GM12878 (cell line): ENCODE results near the gene ZNF624. TPM values are rescaled to one million over a fixed set of nuclear protein-coding genes. Genes with fewer than 3 reads are reported as not detected.

Experiments
- ATF3 ChIP-seq: IDR thresholded peaks from 2 replicates; pipeline ENCODE4 v1.6.1; 2011; ENCODE audit warnings: low read depth, mild to moderate bottlenecking, low read length, moderate library complexity, borderline replicate concordance; ENCODE audit errors: extremely low read depth
- CHD4 ChIP-seq: fragments of 200-600 bp; sonication (generic); IDR thresholded peaks from 2 replicates; pipeline ENCODE4 v1.6.1; 2016; ENCODE audit warnings: mild to moderate bottlenecking
- E2F4 ChIP-seq: IDR thresholded peaks from 2 replicates; pipeline ENCODE4 v1.6.1; 2012; ENCODE audit warnings: low read depth, low read length, improper control_type of control experiment
- E4F1 ChIP-seq: fragments of 450-650 bp; IDR thresholded peaks from 2 replicates; pipeline ENCODE4 v1.6.1; 2018; ENCODE audit warnings: borderline replicate concordance, mild to moderate bottlenecking; ENCODE audit not compliant: partially characterized antibody
- EZH2 ChIP-seq: IDR thresholded peaks from 2 replicates; pipeline ENCODE4 v1.6.1; 2012; ENCODE audit warnings: low read depth, mild to moderate bottlenecking, control low read depth, inconsistent platforms, low read length, borderline replicate concordance; ENCODE audit not compliant: control insufficient read depth
- FOXM1 ChIP-seq: IDR thresholded peaks from 2 replicates; pipeline ENCODE4 v1.6.1; 2012; ENCODE audit warnings: low read depth, mild to moderate bottlenecking, inconsistent platforms, low read length, moderate library complexity
- IRF3 ChIP-seq: fragments of 450-650 bp; IDR thresholded peaks from 2 replicates; pipeline ENCODE4 v1.6.1; 2014; ENCODE audit warnings: mild to moderate bottlenecking
- POLR2AphosphoS2 ChIP-seq: IDR thresholded peaks from 2 replicates; pipeline ENCODE4 v1.6.1; 2011; ENCODE audit warnings: low read depth, mild to moderate bottlenecking, low read length, improper control_type of control experiment, moderate library complexity
- RBBP5 ChIP-seq: fragments of 200-600 bp; sonication (generic); conservative IDR thresholded peaks from 2 replicates; pipeline ENCODE4 v1.6.1; 2016
- SIN3A ChIP-seq: IDR thresholded peaks from 2 replicates; pipeline ENCODE4 v1.6.1; 2012; ENCODE audit warnings: low read depth, low read length, improper control_type of control experiment
- SP1 ChIP-seq: IDR thresholded peaks from one replicate; pipeline ENCODE4 v1.6.1; 2011; ENCODE audit warnings: low read depth, low read length
- TCF3 ChIP-seq: IDR thresholded peaks from 2 replicates; pipeline ENCODE4 v1.6.1; 2012; ENCODE audit warnings: low read depth, mild to moderate bottlenecking, low read length, borderline replicate concordance; ENCODE audit not compliant: insufficient read depth
- polyA plus RNA-seq, 11 experiments: library from polyadenylated mRNA; depleted of rRNA in 4 of 11; unstranded in 6 of 11; stranded (reverse) in 5 of 11; fragments of >200 nt; fragmentation: Nextera tagmentation in 4 of 11; fragmentation: Illumina TruSeq in 1 of 11; extraction: Ambion mirVana in 4 of 11; extraction: Trizol in 1 of 11; gene quantifications; 1 replicate in 1 of 11; 2 replicates in 10 of 11; pipeline versions ENCODE4 v1.2.1 to v1.2.3, GENCODE V29; 2011 to 2016; ENCODE audit warnings: inconsistent platforms in 2 of 11, missing spikeins in 2 of 11, low read depth in 1 of 11
- total RNA-seq, 4 experiments: library from RNA; depleted of rRNA in 3 of 4; stranded (reverse); fragments of >200 nt in 3 of 4; fragmentation: Illumina TruSeq in 1 of 4; extraction: Trizol in 1 of 4; gene quantifications; 2 replicates each; pipeline versions ENCODE4 v1.2.1 to v1.2.3, GENCODE V29; 2013 to 2021

The ZNF624 gene
- total and polyA plus RNA-seq, 10 of the 15 experiments (the other 5 are each of a cell fraction or from before 2014, with no cell fraction given): 0.50 to 3.5 (median 2.1) TPM

GRCh38 chr17:16593356-16594102 lies 60.1 kb downstream of the ZNF624 start (continued):
- TF ChIP-seq IRF3 (no peak), E2F4 (no peak), TCF3 (no peak), CHD4 (no peak), POLR2AphosphoS2 (no peak), FOXM1 (no peak), SIN3A (no peak), EZH2 (no peak), SP1 (no peak), E4F1 (no peak), ATF3 (no peak), RBBP5 (no peak)
